Neural progenitor cell (in vitro differentiated cells): ENCODE results near the gene WASHC4.
"Not testable (repeated sequence)": the region's sequence is repeated elsewhere in the genome, so short reads cannot be mapped to it uniquely, and the experiment has no call there.

Experiments
- EZH2 ChIP-seq: fragments of 200-600 bp; sonication (generic); IDR thresholded peaks from 2 replicates; pipeline ENCODE4 v1.6.1; 2017; ENCODE audit warnings: antibody characterized with exemption, mild to moderate bottlenecking, moderate library complexity
- EZH2phosphoT487 ChIP-seq: fragments of 200-600 bp; sonication (generic); IDR thresholded peaks from 2 replicates; pipeline ENCODE4 v1.6.1; 2017; ENCODE audit warnings: antibody characterized with exemption
- TF ChIP-seq, protein P1 (sequence below): fragments of 200-600 bp; sonication (generic); IDR thresholded peaks from 2 replicates; pipeline ENCODE4 v1.5.1; 2017; ENCODE audit warnings: antibody characterized with exemption, mild to moderate bottlenecking

DNA sequence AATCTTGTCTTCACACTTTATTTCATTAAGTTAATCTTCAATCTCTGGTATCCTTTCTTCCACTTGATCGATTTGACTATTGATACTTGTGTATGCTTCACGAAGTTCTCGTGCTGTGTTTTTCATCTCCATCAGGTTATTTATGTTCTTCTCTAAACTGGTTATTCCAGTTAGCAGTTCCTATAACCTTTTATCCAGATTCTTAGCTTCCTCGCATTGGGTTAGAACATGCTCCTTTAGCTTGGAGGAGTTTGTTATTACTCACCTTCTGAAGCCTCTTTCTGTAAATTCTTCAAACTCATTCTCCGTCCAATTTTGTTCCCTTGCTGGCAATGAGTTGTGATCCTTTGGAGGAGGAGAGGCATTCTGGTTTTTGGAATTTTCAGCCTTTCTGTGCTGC lies 76.4 kb downstream of the WASHC4 start:
- TF ChIP-seq, protein P1, sequence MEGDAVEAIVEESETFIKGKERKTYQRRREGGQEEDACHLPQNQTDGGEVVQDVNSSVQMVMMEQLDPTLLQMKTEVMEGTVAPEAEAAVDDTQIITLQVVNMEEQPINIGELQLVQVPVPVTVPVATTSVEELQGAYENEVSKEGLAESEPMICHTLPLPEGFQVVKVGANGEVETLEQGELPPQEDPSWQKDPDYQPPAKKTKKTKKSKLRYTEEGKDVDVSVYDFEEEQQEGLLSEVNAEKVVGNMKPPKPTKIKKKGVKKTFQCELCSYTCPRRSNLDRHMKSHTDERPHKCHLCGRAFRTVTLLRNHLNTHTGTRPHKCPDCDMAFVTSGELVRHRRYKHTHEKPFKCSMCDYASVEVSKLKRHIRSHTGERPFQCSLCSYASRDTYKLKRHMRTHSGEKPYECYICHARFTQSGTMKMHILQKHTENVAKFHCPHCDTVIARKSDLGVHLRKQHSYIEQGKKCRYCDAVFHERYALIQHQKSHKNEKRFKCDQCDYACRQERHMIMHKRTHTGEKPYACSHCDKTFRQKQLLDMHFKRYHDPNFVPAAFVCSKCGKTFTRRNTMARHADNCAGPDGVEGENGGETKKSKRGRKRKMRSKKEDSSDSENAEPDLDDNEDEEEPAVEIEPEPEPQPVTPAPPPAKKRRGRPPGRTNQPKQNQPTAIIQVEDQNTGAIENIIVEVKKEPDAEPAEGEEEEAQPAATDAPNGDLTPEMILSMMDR, result not testable (repeated sequence)
- TF ChIP-seq EZH2phosphoT487, EZH2: not testable (repeated sequence)
